ENCODE data around the gene MAB21L3. TPM values are rescaled to one million over a fixed set of nuclear protein-coding genes. Genes with fewer than 3 reads are reported as not detected.

MAB21L3 gene
- total and polyA plus RNA-seq, 2 of the 13 experiments (the other 11 are each of a cell fraction or from before 2014, with no cell fraction given), result 0.55 to 4.1 TPM

GRCh38 chr1:116179964-116180363 is 68.8 kb downstream of the MAB21L3 start (continued):
- TF ChIP-seq ZNF503 (CRISPR knock-in tag; IDR thresholded peaks at IDR 0.05), result no peak
- TF ChIP-seq POLR2AphosphoS5 (IDR thresholded peaks at IDR 0.05; ENCODE audit: low read depth, low read length), result no peak
- no peak for TF ChIP-seq SOX13 (IDR thresholded peaks at IDR 0.05)
- TF ChIP-seq SOX13 (CRISPR knock-in tag; conservative IDR thresholded peaks at IDR 0.05 in 1 of 2, IDR thresholded peaks at IDR 0.05 in 1 of 2), result peak in 1 of 2 experiments; percentile 49; a peak in 1 of 4 replicates
- TF ChIP-seq ZNF18 (CRISPR knock-in tag; IDR thresholded peaks at IDR 0.05; ENCODE audit: insufficient replicate concordance), result peak; percentile 19
- TF ChIP-seq ZNF383 (CRISPR knock-in tag; IDR thresholded peaks at IDR 0.05; ENCODE audit: borderline replicate concordance), result no peak
- no peak for TF ChIP-seq ZFP82 (CRISPR knock-in tag; IDR thresholded peaks at IDR 0.05; ENCODE audit: borderline replicate concordance)
- TF ChIP-seq ZNF512B (CRISPR knock-in tag; IDR thresholded peaks at IDR 0.05; ENCODE audit: borderline replicate concordance), result 0 out of 2 replicates have a peak, but pooled peaks have one; percentile 22
- TF ChIP-seq RFX1 (IDR thresholded peaks at IDR 0.05), result peak; percentile 35
- 0 out of 3 replicates have a peak, but pooled peaks have one; percentile 3 for TF ChIP-seq MXI1 (IDR thresholded peaks at IDR 0.05; ENCODE audit: borderline replicate concordance, low read depth, low read length)
- TF ChIP-seq MIXL1 (CRISPR knock-in tag; IDR thresholded peaks at IDR 0.05), result 0 out of 2 replicates have a peak, but pooled peaks have one; percentile 2
